RWPE1 (cell line): ENCODE measurements around the gene GDF3.
"Not testable (repeated sequence)": the region's sequence is repeated elsewhere in the genome, so short reads cannot be mapped to it uniquely, and the experiment has no call there.

ENCODE experiments used
- CTCF ChIA-PET: fragments of 350-600 bp; sonication (Branson Sonifier 250); formaldehyde crosslinking; extraction: SDS; loops from one replicate; lab custom pipeline; 2021; lab: Yijun Ruan, JAX
- POLR2A ChIA-PET: fragments of 400-600 bp; formaldehyde crosslinking; extraction: SDS; loops from one replicate; lab custom pipeline; 2020; ENCODE audit warnings: antibody characterized with exemption; ENCODE audit not compliant: low non-redundant PET; lab: Yijun Ruan, JAX
- DNase-seq: peaks from one replicate; pipeline ENCODE4 v3.0.0; 2012; ENCODE audit warnings: low spot score
- H3K27ac ChIP-seq: fragments of 450-650 bp; 2 replicates; pipeline ENCODE4 v1.5.1; 2017
- CTCF ChIP-seq: fragments of 450-650 bp; conservative IDR thresholded peaks from 2 replicates; pipeline ENCODE4 v1.5.1; 2017; ENCODE audit warnings: low read depth, mild to moderate bottlenecking

GDF3 gene

GRCh38 chr12:7695566-7696197, at the start of gene GDF3:
Gene GDF3 (minus strand): TSS chr12:7695775. CDS start chr12:7695728, 47 bp downstream.
- no peak for TF ChIP-seq CTCF
- ChIA-PET CTCF (no interaction called here), POLR2A (no interaction called here)
- no peak within 1 kb of the TSS for H3K27ac ChIP-seq
- no peak for DNase-seq

- no peak for TF ChIP-seq CTCF
- CTCF ChIA-PET = no interaction called here
- no peak overlapping the region for H3K27ac ChIP-seq
- POLR2A ChIA-PET = no interaction called here
- DNase-seq = no peak
These were observed 37.4 kb upstream of the GDF3 start for GRCh38 chr12:7732993-7733392.

GRCh38 chr12:7731486-7731885, 35.9 kb upstream of the GDF3 start:
- no peak for TF ChIP-seq CTCF
- ChIA-PET CTCF (no interaction called here), POLR2A (no interaction called here)
- no peak for DNase-seq
- no peak overlapping the region for H3K27ac ChIP-seq

GRCh38 chr12:7730984-7731383, 35.4 kb upstream of the GDF3 start:
- POLR2A ChIA-PET, H3K27ac ChIP-seq, DNase-seq, CTCF ChIA-PET: not testable (repeated sequence)

DNA sequence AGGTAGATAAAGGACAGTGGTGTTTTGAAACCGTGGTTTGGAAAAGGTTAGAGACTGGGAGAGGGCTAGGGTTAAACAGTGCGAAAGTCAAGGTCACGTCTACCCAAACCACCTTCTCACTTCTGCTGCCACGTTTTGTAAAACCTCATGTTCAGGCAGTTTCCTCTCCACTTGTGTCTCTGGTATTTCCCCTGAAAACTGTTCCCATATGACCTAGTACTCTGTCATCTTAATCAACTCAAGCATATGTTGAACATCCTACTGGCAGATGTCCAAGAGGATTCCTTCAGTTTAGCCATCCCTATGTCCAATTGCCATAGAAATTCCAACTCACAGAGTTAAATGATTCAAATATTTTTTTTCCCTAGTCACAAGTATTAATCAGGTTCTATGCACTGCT, 34.2 kb upstream of the GDF3 start:
- TF ChIP-seq CTCF = no peak
- ChIA-PET POLR2A (no interaction called here), CTCF (no interaction called here)
- DNase-seq = no peak
- H3K27ac ChIP-seq = no peak overlapping the region

- DNase-seq = no peak
- ChIA-PET POLR2A (no interaction called here), CTCF (interaction anchor here (0.6 kb wide), 1 partner anchor 17 kb away, joined by 4 read pairs; no protein-coding TSS in a partner anchor)
- no peak for TF ChIP-seq CTCF
- no peak overlapping the region for H3K27ac ChIP-seq
These were observed 28.4 kb upstream of the GDF3 start for GRCh38 chr12:7723926-7724325.

GRCh38 chr12:7719946-7720730, 24.6 kb upstream of the GDF3 start:
- ChIA-PET POLR2A (interaction anchor here (0.6 kb wide), 1 partner anchor 43 kb away, joined by 3 read pairs; no protein-coding TSS in a partner anchor), CTCF (interaction anchor here (0.5 to 0.6 kb wide), 2 partner anchors 42 to 829 kb away, joined by 5 read pairs; no protein-coding TSS in a partner anchor)
- TF ChIP-seq CTCF = no peak
- H3K27ac ChIP-seq = no peak overlapping the region
- no peak for DNase-seq
